Ovary (tissue), 9 donors: ENCODE data around the gene NDUFB11. TPM values are rescaled to one million over a fixed set of nuclear protein-coding genes. Genes with fewer than 3 reads are reported as not detected.

ENCODE experiments used
- DNase-seq, 5 donors: peaks; one replicate each; pipeline ENCODE4 v3.0.0-alpha.2; 2019 to 2020
- H3K27ac ChIP-seq, 2 donors: fragments of 200-600 bp; one replicate each; pipeline versions ENCODE4 v1.5.1 to v1.8.0; 2019 to 2022
- H3K27me3 ChIP-seq: fragments of 200-600 bp; one replicate; pipeline ENCODE4 v1.8.0; 2022
- H3K36me3 ChIP-seq: fragments of 200-600 bp; sonication (generic); one replicate; pipeline ENCODE4 v1.5.1; 2019
- H3K4me1 ChIP-seq: one replicate; pipeline ENCODE4 v1.8.1; 2013; ENCODE audit warnings: mild to moderate bottlenecking, moderate library complexity; ENCODE audit not compliant: insufficient read depth
- H3K4me3 ChIP-seq: fragments of 200-600 bp; sonication (generic); one replicate; pipeline ENCODE4 v1.5.1; 2017
- H3K9me3 ChIP-seq, 2 donors: fragments of 200-600 bp in 1 of 2; sonication (generic) in 1 of 2; one replicate each; pipeline versions ENCODE4 v1.5.1 to v1.8.1; 2013 to 2019; ENCODE audit warnings: mild to moderate bottlenecking in 1 of 2, moderate library complexity in 1 of 2
- CTCF ChIP-seq, 3 donors: fragments of 450-650 bp in 2 of 3; fragments of 200-600 bp in 1 of 3; IDR thresholded peaks; one replicate each; pipeline versions ENCODE4 v1.5.1 to v1.8.0; 2016 to 2022; ENCODE audit warnings: antibody characterized with exemption in 3 of 3, mild to moderate bottlenecking in 1 of 3
- EP300 ChIP-seq: sonication (generic); formaldehyde crosslinking; IDR thresholded peaks from one replicate; pipeline ENCODE4 v1.6.1; 2017; ENCODE audit warnings: antibody characterized with exemption
- POLR2A ChIP-seq: fragments of 450-650 bp; IDR thresholded peaks from one replicate; pipeline ENCODE4 v1.6.1; 2017; ENCODE audit warnings: antibody characterized with exemption, mild to moderate bottlenecking, moderate library complexity
- WGBS, 3 donors: extraction: QIAGEN DNeasy Blood & Tissue Kit in 1 of 3; methylation state at CpG; one replicate each; pipeline versions ENCODE4 v1.1.5 to v1.1.7; 2013 to 2017; 5-methylcytosine and 5-hydroxymethylcytosine counted together
- intact Hi-C, 4 donors: fragments of 100-400 bp; cut with DNase I; formaldehyde crosslinking; loops; one replicate each; pipeline versions ENCODE4 v1.11.0 to v1.15.1; 2022 to 2023
- polyA plus RNA-seq, 2 donors: library from polyadenylated mRNA; stranded (reverse); fragments of 200-250 nt in 1 of 2; fragments of 350-450 nt in 1 of 2; fragmentation: Illumina TruSeq in 1 of 2; extraction: RNeasy Lipid Tissue Mini Kit (QIAGEN cat#74804) in 1 of 2; gene quantifications; one replicate each; pipeline ENCODE4 v1.2.3, GENCODE V29; 2013 to 2014
- total RNA-seq, 7 donors: library from RNA; depleted of rRNA in 2 of 7; stranded (reverse); fragments of >200 nt in 2 of 7; fragmentation: NEBNext Ultra II Directional in 3 of 7; extraction: Animal tissue kit (Norgen Biotek cat#: 25700) in 3 of 7; gene quantifications; one replicate each; pipeline versions ENCODE4 v1.1.0 to v1.2.4, GENCODE V29; 2016 to 2023
- donor health status: DM: no; HTN: no; CAD: no; lungs with moderate emphysema.
- donor health status: DM: no; HTN: no; CAD: no.
- donor health status: Bipolar disorder and iron deficiency.
- donor health status: DM: yes; HTN: yes; CAD: no.
- donor health status: DM: no; HTN: no; CAD: no.
- donor health status: DM: yes; HTN: yes; CAD: no.

The NDUFB11 gene
- total and polyA plus RNA-seq, 9 donors: 33.9 to 82.0 (median 44.6) TPM

- no peak overlapping the region for H3K4me3 ChIP-seq
- TF ChIP-seq CTCF (IDR thresholded peaks at IDR 0.05): no peak
- TF ChIP-seq EP300: no peak
- no peak for TF ChIP-seq POLR2A
- intact Hi-C loops: loop anchor here in 1 of 4 donors (10.0 kb wide), 1 partner anchor 204 kb away; no protein-coding TSS in a partner anchor
- H3K27ac ChIP-seq: no peak overlapping the region
- no peaks in the 10 kb centered on the region for H3K36me3 ChIP-seq
- no peaks in the 10 kb centered on the region for H3K4me1 ChIP-seq
- H3K27me3 ChIP-seq: no peaks in the 10 kb centered on the region
- no peaks in the 10 kb centered on the region for H3K9me3 ChIP-seq
- WGBS, 3 donors: 79 to 86% (median 83%) methylated on average over 8 of the region's 8 CpGs
- no peak for DNase-seq
These were observed 35.8 kb upstream of the NDUFB11 start for GRCh38 chrX:47180346-47180745.

- TF ChIP-seq CTCF (IDR thresholded peaks at IDR 0.05): no peak
- TF ChIP-seq POLR2A: no peak
- no peak for TF ChIP-seq EP300
- no peak overlapping the region for H3K27ac ChIP-seq
- peak in 1 of 5 donors; percentile 27 for DNase-seq
- 79 to 87% (median 85%) methylated on average over 17 to 18 of the region's 18 CpGs for WGBS, 3 donors
- intact Hi-C loops: loop anchor here in 1 of 4 donors (10.0 kb wide), 1 partner anchor 205 kb away; no protein-coding TSS in a partner anchor
- H3K9me3 ChIP-seq: no peaks in the 10 kb centered on the region
- H3K4me3 ChIP-seq: no peak overlapping the region
- no peaks in the 10 kb centered on the region for H3K4me1 ChIP-seq
- H3K36me3 ChIP-seq: no peaks in the 10 kb centered on the region
- H3K27me3 ChIP-seq: no peaks in the 10 kb centered on the region
These were observed 35.4 kb upstream of the NDUFB11 start for GRCh38 chrX:47179928-47180255.

- Histone ChIP-seq H3K27me3 (no peaks in the 10 kb centered on the region), H3K36me3 (no peaks in the 10 kb centered on the region), H3K27ac (no peak overlapping the region), H3K4me3 (no peak overlapping the region), H3K4me1 (no peaks in the 10 kb centered on the region), H3K9me3 (no peaks in the 10 kb centered on the region)
- no peak for DNase-seq
- no peak for TF ChIP-seq EP300
- TF ChIP-seq CTCF (IDR thresholded peaks at IDR 0.05): no peak
- TF ChIP-seq POLR2A: no peak
- intact Hi-C loops: no loop called here
- 64 to 72% (median 66%) methylated on average over 14 of the region's 14 CpGs for WGBS, 3 donors
These were observed 34.9 kb upstream of the NDUFB11 start for GRCh38 chrX:47179221-47179927.

- intact Hi-C loops: no loop called here
- Histone ChIP-seq H3K4me1 (no peaks in the 10 kb centered on the region), H3K9me3 (no peaks in the 10 kb centered on the region), H3K4me3 (no peak overlapping the region), H3K36me3 (no peaks in the 10 kb centered on the region), H3K27me3 (no peaks in the 10 kb centered on the region), H3K27ac (no peak overlapping the region)
- no peak for TF ChIP-seq CTCF (IDR thresholded peaks at IDR 0.05)
- DNase-seq: peak in 1 of 5 donors; percentile 19
- WGBS, 3 donors: 74 to 78% (median 75%) methylated on average over 5 of the region's 5 CpGs
These were observed 33.8 kb upstream of the NDUFB11 start for GRCh38 chrX:47178337-47178736.
